Measurements from ENCODE around the gene LECT2. TPM values are rescaled to one million over a fixed set of nuclear protein-coding genes. Genes with fewer than 3 reads are reported as not detected.

The LECT2 gene
- total RNA-seq, 2 donors from 2014 or later = not detected

- 98% methylated on average over 4 of the region's 4 CpGs for WGBS
- Histone ChIP-seq H3K9me3 (no peaks in the 10 kb centered on the region), H3K4me3 (no peak overlapping the region), H3K36me3 (no peaks in the 10 kb centered on the region), H3K27me3 (replicated peaks; ENCODE audit: insufficient read depth) (no peaks in the 10 kb centered on the region), H3K4me1 (replicated peaks) (no peaks in the 10 kb centered on the region), H3K27ac (no peak overlapping the region)
- intact Hi-C loops (cut with DNase I) = no loop called here
- TF ChIP-seq POLR2A (IDR thresholded peaks at IDR 0.05) (no peak), POLR2AphosphoS5 (IDR thresholded peaks at IDR 0.05) (no peak), CTCF (IDR thresholded peaks at IDR 0.05) (no peak)
- DNase-seq (ENCODE audit: low spot score) = no peak
Measured at GRCh38 chr5:135975122-135975521, 20.3 kb upstream of the LECT2 start.

GRCh38 chr5:135974021-135974600 is 19.3 kb upstream of the LECT2 start:
- TF ChIP-seq CTCF (IDR thresholded peaks at IDR 0.05) (no peak), POLR2AphosphoS5 (IDR thresholded peaks at IDR 0.05) (no peak), POLR2A (IDR thresholded peaks at IDR 0.05) (no peak)
- no peaks in the 10 kb centered on the region for H3K4me1 ChIP-seq (replicated peaks)
- H3K9me3 ChIP-seq = no peaks in the 10 kb centered on the region
- intact Hi-C loops (cut with DNase I) = no loop called here
- no peak overlapping the region for H3K27ac ChIP-seq
- H3K36me3 ChIP-seq = no peaks in the 10 kb centered on the region
- no peak for DNase-seq (ENCODE audit: low spot score)
- H3K27me3 ChIP-seq (replicated peaks; ENCODE audit: insufficient read depth) = no peaks in the 10 kb centered on the region
- H3K4me3 ChIP-seq = no peak overlapping the region

GRCh38 chr5:135973323-135974020 is 18.7 kb upstream of the LECT2 start:
- Histone ChIP-seq H3K36me3 (no peaks in the 10 kb centered on the region), H3K4me3 (no peak overlapping the region), H3K27me3 (replicated peaks; ENCODE audit: insufficient read depth) (no peaks in the 10 kb centered on the region), H3K27ac (no peak overlapping the region), H3K9me3 (no peaks in the 10 kb centered on the region), H3K4me1 (replicated peaks) (no peaks in the 10 kb centered on the region)
- 94% methylated on average over 2 of the region's 2 CpGs for WGBS
- DNase-seq (ENCODE audit: low spot score) = no peak
- intact Hi-C loops (cut with DNase I) = no loop called here
- TF ChIP-seq POLR2AphosphoS5 (IDR thresholded peaks at IDR 0.05) (no peak), POLR2A (IDR thresholded peaks at IDR 0.05) (no peak), CTCF (IDR thresholded peaks at IDR 0.05) (no peak)

- no peak for TF ChIP-seq POLR2A (IDR thresholded peaks at IDR 0.05)
- no peak for TF ChIP-seq CTCF (IDR thresholded peaks at IDR 0.05)
- no peak for TF ChIP-seq POLR2AphosphoS5 (IDR thresholded peaks at IDR 0.05)
- Histone ChIP-seq H3K9me3 (no peaks in the 10 kb centered on the region), H3K4me3 (no peak overlapping the region), H3K4me1 (replicated peaks) (no peaks in the 10 kb centered on the region), H3K27me3 (replicated peaks; ENCODE audit: insufficient read depth) (no peaks in the 10 kb centered on the region), H3K27ac (no peak overlapping the region), H3K36me3 (no peaks in the 10 kb centered on the region)
- no peak for DNase-seq (ENCODE audit: low spot score)
- intact Hi-C loops (cut with DNase I) = no loop called here
- 0% methylated on average over 1 of the region's 1 CpG for WGBS
Measured at GRCh38 chr5:135971701-135972100, 16.9 kb upstream of the LECT2 start.

- 82% methylated on average over 3 of the region's 3 CpGs for WGBS
- H3K36me3 ChIP-seq = no peaks in the 10 kb centered on the region
- H3K4me3 ChIP-seq = no peak overlapping the region
- DNase-seq (ENCODE audit: low spot score) = no peak
- intact Hi-C loops (cut with DNase I) = no loop called here
- no peaks in the 10 kb centered on the region for H3K27me3 ChIP-seq (replicated peaks; ENCODE audit: insufficient read depth)
- no peaks in the 10 kb centered on the region for H3K4me1 ChIP-seq (replicated peaks)
- no peak for TF ChIP-seq CTCF (IDR thresholded peaks at IDR 0.05)
- no peak for TF ChIP-seq POLR2A (IDR thresholded peaks at IDR 0.05)
- TF ChIP-seq POLR2AphosphoS5 (IDR thresholded peaks at IDR 0.05) = no peak
- H3K27ac ChIP-seq = no peak overlapping the region
- no peaks in the 10 kb centered on the region for H3K9me3 ChIP-seq
Measured at GRCh38 chr5:135966790-135967189, 12.0 kb upstream of the LECT2 start.
